H1 (cell line): Measurements from ENCODE around the gene ERH.

Experiments
- EZH2 ChIP-seq: fragments of 200-600 bp; sonication (generic); IDR thresholded peaks from 2 replicates; pipeline ENCODE4 v1.7.1; 2012; ENCODE audit warnings: low read depth, mild to moderate bottlenecking, moderate library complexity, low read length, inconsistent platforms; ENCODE audit not compliant: severe bottlenecking
- FOSL1 ChIP-seq: IDR thresholded peaks from 2 replicates; pipeline ENCODE4 v1.6.1; 2011; ENCODE audit warnings: mild to moderate bottlenecking, low read depth, low read length, moderate library complexity; ENCODE audit not compliant: insufficient read depth
- GTF2F1 ChIP-seq: IDR thresholded peaks from 2 replicates; pipeline ENCODE4 v1.6.1; 2012; ENCODE audit warnings: low read depth, low read length, improper control_type of control experiment, borderline replicate concordance
- POLR2A ChIP-seq, 2 experiments: IDR thresholded peaks; 1 replicate in 1 of 2; 2 replicates in 1 of 2; pipeline ENCODE4 v1.6.1; 2011; ENCODE audit warnings: low read depth in 2 of 2, low read length in 2 of 2, mild to moderate bottlenecking in 2 of 2; ENCODE audit errors: control extremely low read depth in 1 of 2
- RAD21 ChIP-seq, 2 experiments: IDR thresholded peaks in 1 of 2; conservative IDR thresholded peaks in 1 of 2; 2 replicates each; pipeline ENCODE4 v1.6.1; 2011; ENCODE audit warnings: low read depth in 2 of 2, low read length in 2 of 2, improper control_type of control experiment in 1 of 2, inconsistent platforms in 1 of 2, mild to moderate bottlenecking in 1 of 2, moderate library complexity in 1 of 2
- RNF2 ChIP-seq: fragments of 200-900, 300-1000 bp; sonication (generic); IDR thresholded peaks from 2 replicates; pipeline ENCODE4 v1.7.1; 2016; ENCODE audit warnings: borderline replicate concordance, low read depth, mild to moderate bottlenecking, antibody characterized with exemption, low read length; ENCODE audit not compliant: poor library complexity, severe bottlenecking; ENCODE audit errors: missing control alignments
- SIX5 ChIP-seq: IDR thresholded peaks from 2 replicates; pipeline ENCODE4 v1.6.1; 2011; ENCODE audit warnings: mild to moderate bottlenecking, low read depth, low read length
- YY1 ChIP-seq: IDR thresholded peaks from 2 replicates; pipeline ENCODE4 v1.6.1; 2011; ENCODE audit warnings: low read depth, mild to moderate bottlenecking, low read length
- TF ChIP-seq, protein P1 (sequence below): IDR thresholded peaks from 2 replicates; pipeline ENCODE4 v1.6.1; 2012; ENCODE audit warnings: inconsistent platforms
- TF ChIP-seq, protein P2 (sequence below), 3 experiments: IDR thresholded peaks; 1 replicate in 2 of 3; 2 replicates in 1 of 3; pipeline versions ENCODE4 v1.5.1 to v1.6.1; 2011; ENCODE audit warnings: low read length in 3 of 3, mild to moderate bottlenecking in 3 of 3, inconsistent platforms in 2 of 3, low read depth in 1 of 3, moderate library complexity in 1 of 3; ENCODE audit not compliant: insufficient read depth in 1 of 3; ENCODE audit errors: control extremely low read depth in 1 of 3

DNA sequence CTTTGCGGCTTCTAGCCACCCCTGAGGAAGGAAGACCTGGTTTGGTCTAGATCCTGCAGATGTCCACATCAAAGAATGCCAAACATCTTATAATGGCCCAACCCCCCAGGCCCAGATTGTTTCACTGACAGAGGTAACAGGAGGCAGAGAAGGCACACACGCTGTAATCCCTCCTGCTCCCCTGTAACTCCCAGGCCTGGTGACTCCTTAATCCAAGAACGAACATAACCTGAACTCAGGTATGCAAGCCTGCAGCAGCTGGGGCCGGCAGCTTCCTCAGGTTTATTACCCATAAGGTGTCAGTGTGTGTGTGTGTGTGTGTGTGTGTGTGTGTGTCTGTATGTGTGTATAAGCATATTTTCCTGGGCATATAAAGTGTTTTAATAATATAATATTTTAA is 52.7 kb downstream of the ERH start:
- TF ChIP-seq, protein P1, sequence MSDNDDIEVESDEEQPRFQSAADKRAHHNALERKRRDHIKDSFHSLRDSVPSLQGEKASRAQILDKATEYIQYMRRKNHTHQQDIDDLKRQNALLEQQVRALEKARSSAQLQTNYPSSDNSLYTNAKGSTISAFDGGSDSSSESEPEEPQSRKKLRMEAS: no peak
- TF ChIP-seq, protein P2, sequence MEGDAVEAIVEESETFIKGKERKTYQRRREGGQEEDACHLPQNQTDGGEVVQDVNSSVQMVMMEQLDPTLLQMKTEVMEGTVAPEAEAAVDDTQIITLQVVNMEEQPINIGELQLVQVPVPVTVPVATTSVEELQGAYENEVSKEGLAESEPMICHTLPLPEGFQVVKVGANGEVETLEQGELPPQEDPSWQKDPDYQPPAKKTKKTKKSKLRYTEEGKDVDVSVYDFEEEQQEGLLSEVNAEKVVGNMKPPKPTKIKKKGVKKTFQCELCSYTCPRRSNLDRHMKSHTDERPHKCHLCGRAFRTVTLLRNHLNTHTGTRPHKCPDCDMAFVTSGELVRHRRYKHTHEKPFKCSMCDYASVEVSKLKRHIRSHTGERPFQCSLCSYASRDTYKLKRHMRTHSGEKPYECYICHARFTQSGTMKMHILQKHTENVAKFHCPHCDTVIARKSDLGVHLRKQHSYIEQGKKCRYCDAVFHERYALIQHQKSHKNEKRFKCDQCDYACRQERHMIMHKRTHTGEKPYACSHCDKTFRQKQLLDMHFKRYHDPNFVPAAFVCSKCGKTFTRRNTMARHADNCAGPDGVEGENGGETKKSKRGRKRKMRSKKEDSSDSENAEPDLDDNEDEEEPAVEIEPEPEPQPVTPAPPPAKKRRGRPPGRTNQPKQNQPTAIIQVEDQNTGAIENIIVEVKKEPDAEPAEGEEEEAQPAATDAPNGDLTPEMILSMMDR (IDR thresholded peaks at IDR 0.05; ENCODE audit: control extremely low read depth in 1 of 3, insufficient read depth in 1 of 3, low read depth in 1 of 3, low read length in 3 of 3): no peak
- TF ChIP-seq SIX5 (no peak), EZH2 (no peak), GTF2F1 (no peak), RNF2 (no peak), RAD21 (IDR thresholded peaks at IDR 0.05 in 1 of 2, conservative IDR thresholded peaks at IDR 0.05 in 1 of 2; ENCODE audit: low read depth in 2 of 2, low read length in 2 of 2) (no peak), FOSL1 (no peak), POLR2A (IDR thresholded peaks at IDR 0.05; ENCODE audit: control extremely low read depth in 1 of 2, low read depth in 2 of 2, low read length in 2 of 2) (no peak), YY1 (no peak)
